ENCODE data around the gene ABCA2. TPM values are rescaled to one million over a fixed set of nuclear protein-coding genes. Genes with fewer than 3 reads are reported as not detected.

Gene ABCA2
- total RNA-seq, 1 donor: 20.3 TPM

- Histone ChIP-seq H2AFZ (ENCODE audit: low read length) (no peak overlapping the region), H3K4me1 (ENCODE audit: insufficient read depth, low read length) (peaks cover 2% of the 10 kb centered on the region)
- DNase-seq (ENCODE audit: insufficient read length, low spot score, missing footprints): peak; percentile 97
Measured at GRCh38 chr9:137021979-137022661, 5.9 kb downstream of the ABCA2 start.

GRCh38 chr9:137021568-137021978 is 6.5 kb downstream of the ABCA2 start:
- H3K36me3 ChIP-seq (ENCODE audit: insufficient read depth, low read length): no peaks in the 10 kb centered on the region
- no peaks in the 10 kb centered on the region for H3K9me3 ChIP-seq (ENCODE audit: low read depth, low read length)
- DNase-seq (ENCODE audit: insufficient read length, low spot score, missing footprints): no peak
- H2AFZ ChIP-seq (ENCODE audit: low read length): no peak overlapping the region
- no peaks in the 10 kb centered on the region for H3K4me1 ChIP-seq (ENCODE audit: insufficient read depth, low read length)
- H3K4me2 ChIP-seq (ENCODE audit: insufficient read depth, low read length): no peak overlapping the region
- H4K20me1 ChIP-seq (ENCODE audit: insufficient read depth, low read length): peaks cover 11% of the 10 kb centered on the region
- no peaks in the 10 kb centered on the region for H3K27me3 ChIP-seq (ENCODE audit: insufficient read depth, low read length)
- H3K79me2 ChIP-seq (ENCODE audit: insufficient read depth, low read length): no peaks in the 10 kb centered on the region
- TF ChIP-seq CTCF (IDR thresholded peaks at IDR 0.05; ENCODE audit: extremely low read depth, low read depth, low read length): no peak
- no peak overlapping the region for H3K4me3 ChIP-seq (ENCODE audit: insufficient read depth, low read length)
- H3K27ac ChIP-seq (ENCODE audit: low read depth, low read length): no peak overlapping the region

More at GRCh38 chr9:137021979-137022661, 5.9 kb downstream of the ABCA2 start:
- Histone ChIP-seq H3K9me3 (ENCODE audit: low read depth, low read length) (no peaks in the 10 kb centered on the region), H3K79me2 (ENCODE audit: insufficient read depth, low read length) (no peaks in the 10 kb centered on the region), H3K36me3 (ENCODE audit: insufficient read depth, low read length) (no peaks in the 10 kb centered on the region), H3K27ac (ENCODE audit: low read depth, low read length) (no peak overlapping the region), H3K4me3 (ENCODE audit: insufficient read depth, low read length) (no peak overlapping the region), H3K4me2 (ENCODE audit: insufficient read depth, low read length) (no peak overlapping the region), H4K20me1 (ENCODE audit: insufficient read depth, low read length) (peaks cover 11% of the 10 kb centered on the region), H3K27me3 (ENCODE audit: insufficient read depth, low read length) (no peaks in the 10 kb centered on the region)
- no peak for TF ChIP-seq CTCF (IDR thresholded peaks at IDR 0.05; ENCODE audit: extremely low read depth, low read depth, low read length)

GRCh38 chr9:137020771-137021567 is 7.1 kb downstream of the ABCA2 start:
- no peak overlapping the region for H3K4me2 ChIP-seq (ENCODE audit: insufficient read depth, low read length)
- no peak overlapping the region for H2AFZ ChIP-seq (ENCODE audit: low read length)
- DNase-seq (ENCODE audit: insufficient read length, low spot score, missing footprints): no peak
- TF ChIP-seq CTCF (IDR thresholded peaks at IDR 0.05; ENCODE audit: extremely low read depth, low read depth, low read length): no peak
- H3K4me1 ChIP-seq (ENCODE audit: insufficient read depth, low read length): no peaks in the 10 kb centered on the region
- H4K20me1 ChIP-seq (ENCODE audit: insufficient read depth, low read length): peaks cover 9% of the 10 kb centered on the region
- H3K79me2 ChIP-seq (ENCODE audit: insufficient read depth, low read length): no peaks in the 10 kb centered on the region
- H3K36me3 ChIP-seq (ENCODE audit: insufficient read depth, low read length): no peaks in the 10 kb centered on the region
- no peak overlapping the region for H3K4me3 ChIP-seq (ENCODE audit: insufficient read depth, low read length)
- no peak overlapping the region for H3K27ac ChIP-seq (ENCODE audit: low read depth, low read length)
- H3K9me3 ChIP-seq (ENCODE audit: low read depth, low read length): no peaks in the 10 kb centered on the region
- no peaks in the 10 kb centered on the region for H3K27me3 ChIP-seq (ENCODE audit: insufficient read depth, low read length)
